Endothelial cell of umbilical vein (primary cell): ENCODE measurements around the gene EHF. TPM values are rescaled to one million over a fixed set of nuclear protein-coding genes. Genes with fewer than 3 reads are reported as not detected.

Source experiments
- BruUV-seq: library from RNA; stranded (reverse); fragments of 400-500 nt; replicated peaks from 2 replicates; lab custom pipeline; 2021; lab: Mats Ljungman, UMichigan
- CTCF ChIA-PET: fragments of 300-600, 350-600 bp; sonication (Branson Sonifier 250); formaldehyde crosslinking; loops from one replicate; lab custom pipeline; 2021; ENCODE audit warnings: antibody characterized with exemption, inconsistent platforms; lab: Charles Lee
- POLR2A ChIA-PET: fragments of 300-600, 350-600 bp; sonication (Branson Sonifier 250); formaldehyde crosslinking; loops from one replicate; lab custom pipeline; 2021; ENCODE audit warnings: antibody characterized with exemption, inconsistent platforms; lab: Charles Lee
- DNase-seq: peaks from one replicate; pipeline ENCODE4 v3.0.0-alpha.2; 2011; ENCODE audit warnings: low read depth, low spot score
- FAIRE-seq: peaks from 2 replicates; lab custom pipeline; 2011; peaks lifted over from hg19 to GRCh38; lab: Jason Lieb, UNC
- H2AFZ ChIP-seq: 2 replicates; pipeline ENCODE4 v1.6.0; 2012; ENCODE audit warnings: low read depth, low read length, control low read depth, inconsistent platforms
- H3K27ac ChIP-seq: 2 replicates; pipeline ENCODE4 v1.5.1; 2011; ENCODE audit warnings: low read depth, mild to moderate bottlenecking, control low read depth, low read length, moderate library complexity; ENCODE audit not compliant: insufficient read depth
- H3K27me3 ChIP-seq, 2 experiments: 2 replicates each; pipeline versions ENCODE4 v1.6.0 to v1.6.1; 2011; ENCODE audit warnings: low read length in 2 of 2, mixed read lengths in 1 of 2; ENCODE audit not compliant: control insufficient read depth in 2 of 2, insufficient read depth in 2 of 2
- H3K36me3 ChIP-seq, 2 experiments: 2 replicates in 1 of 2; 3 replicates in 1 of 2; pipeline ENCODE4 v1.5.1; 2011; ENCODE audit warnings: low read length in 2 of 2, mild to moderate bottlenecking in 1 of 2, moderate library complexity in 1 of 2; ENCODE audit not compliant: control insufficient read depth in 2 of 2, insufficient read depth in 2 of 2; ENCODE audit errors: extremely low read depth in 1 of 2
- H3K4me1 ChIP-seq: 3 replicates; pipeline ENCODE4 v1.5.1; 2011; ENCODE audit warnings: mild to moderate bottlenecking, low read length; ENCODE audit not compliant: control insufficient read depth, insufficient read depth; ENCODE audit errors: extremely low read depth
- H3K4me2 ChIP-seq: 2 replicates; pipeline ENCODE4 v1.6.1; 2011; ENCODE audit warnings: low read length, control low read depth, mixed read lengths; ENCODE audit not compliant: insufficient read depth
- H3K4me3 ChIP-seq, 3 experiments: fragments of 200-600 bp in 1 of 3; sonication (generic), shearing (Covaris generic) in 1 of 3; replicated peaks in 1 of 3; 2 replicates each; pipeline ENCODE4 v1.5.1; 2011 to 2016; ENCODE audit warnings: control low read depth in 3 of 3, low read length in 3 of 3, mild to moderate bottlenecking in 2 of 3, inconsistent platforms in 1 of 3, low read depth in 1 of 3, moderate library complexity in 1 of 3; ENCODE audit not compliant: insufficient read depth in 1 of 3
- H3K79me2 ChIP-seq: 2 replicates; pipeline ENCODE4 v1.6.0; 2012; ENCODE audit warnings: low read length, inconsistent platforms; ENCODE audit not compliant: control insufficient read depth, insufficient read depth
- H3K9ac ChIP-seq: replicated peaks from 2 replicates; pipeline ENCODE3; 2011; ENCODE audit warnings: low read length, control low read depth; ENCODE audit not compliant: insufficient read depth; ENCODE audit errors: extremely low read depth
- H3K9me1 ChIP-seq: replicated peaks from 3 replicates; pipeline ENCODE4 v1.6.0; 2011; ENCODE audit warnings: mild to moderate bottlenecking, low read length; ENCODE audit not compliant: control insufficient read depth, insufficient read depth; ENCODE audit errors: extremely low read depth
- H3K9me3 ChIP-seq: replicated peaks from 2 replicates; pipeline ENCODE4 v1.5.1; 2012; ENCODE audit warnings: low read length, inconsistent platforms; ENCODE audit not compliant: control insufficient read depth, insufficient read depth
- H4K20me1 ChIP-seq: replicated peaks from 2 replicates; pipeline ENCODE3; 2011; ENCODE audit warnings: mild to moderate bottlenecking, low read length; ENCODE audit not compliant: control insufficient read depth, insufficient read depth; ENCODE audit errors: extremely low read depth
- EZH2 ChIP-seq: IDR thresholded peaks from 2 replicates; pipeline ENCODE4 v1.6.1; 2012; ENCODE audit warnings: borderline replicate concordance, low read depth, mild to moderate bottlenecking, moderate library complexity, low read length, inconsistent platforms; ENCODE audit not compliant: severe bottlenecking
- FOS ChIP-seq: IDR thresholded peaks from 2 replicates; pipeline ENCODE4 v1.6.1; 2011; ENCODE audit warnings: mild to moderate bottlenecking, low read length, moderate library complexity, borderline replicate concordance; ENCODE audit not compliant: insufficient read depth
- GATA2 ChIP-seq: IDR thresholded peaks from 2 replicates; pipeline ENCODE4 v1.7.0; 2011; ENCODE audit warnings: low read depth, mild to moderate bottlenecking, moderate library complexity, mixed read lengths, low read length; ENCODE audit not compliant: insufficient read length, insufficient read depth
- JUN ChIP-seq: IDR thresholded peaks from 2 replicates; pipeline ENCODE4 v1.6.1; 2011; ENCODE audit warnings: borderline replicate concordance, low read depth; ENCODE audit not compliant: insufficient read length, insufficient read depth
- MAX ChIP-seq: IDR thresholded peaks from 2 replicates; pipeline ENCODE4 v1.6.1; 2011; ENCODE audit not compliant: insufficient read depth, insufficient read length
- MYC ChIP-seq: IDR thresholded peaks from one replicate; pipeline ENCODE4 v1.6.1; 2011; ENCODE audit warnings: mild to moderate bottlenecking, low read depth, low read length
- POLR2A ChIP-seq: IDR thresholded peaks from 2 replicates; pipeline ENCODE4 v1.6.1; 2012; ENCODE audit warnings: low read depth, mild to moderate bottlenecking, control low read depth, low read length
- POLR2AphosphoS5 ChIP-seq: IDR thresholded peaks from 2 replicates; pipeline ENCODE4 v1.6.1; 2012; ENCODE audit warnings: low read depth, mild to moderate bottlenecking, control low read depth, low read length, moderate library complexity; ENCODE audit not compliant: insufficient read depth
- dilution Hi-C: fragments of 300-500 bp; cut with MboI; formaldehyde crosslinking; loops from one replicate; pipeline ENCODE4 v1.15.0; 2019; ENCODE audit warnings: low sequenced_read_pairs; ENCODE audit not compliant: extremely low pct_ligation_motif_present
- intact Hi-C: fragments of 100-400 bp; cut with micrococcal nuclease; formaldehyde crosslinking; loops from one replicate; pipeline ENCODE4 v1.10.0; 2022
- polyA plus RNA-seq, 4 experiments: library from polyadenylated mRNA; depleted of rRNA in 3 of 4; stranded (reverse) in 3 of 4; unstranded in 1 of 4; fragments of >200 nt; gene quantifications; 2 replicates each; pipeline versions ENCODE4 v1.2.1 to v1.2.3, GENCODE V29; 2011 to 2012; ENCODE audit warnings: missing spikeins in 1 of 4
- total RNA-seq: library from RNA; stranded (reverse); gene quantifications from 2 replicates; pipeline ENCODE4 v1.2.3, GENCODE V29; 2021
- TF ChIP-seq, protein P1 (sequence below), 2 donors: IDR thresholded peaks; 1 replicate in 1 of 2; 2 replicates in 1 of 2; pipeline ENCODE4 v1.5.1; 2011; ENCODE audit warnings: low read length in 2 of 2, mild to moderate bottlenecking in 2 of 2, moderate library complexity in 2 of 2, control low read depth in 1 of 2, inconsistent platforms in 1 of 2, low read depth in 1 of 2; ENCODE audit not compliant: insufficient read depth in 1 of 2; ENCODE audit errors: extremely low read depth in 1 of 2

The EHF gene
- total and polyA plus RNA-seq, 2 donors (not counting 3 experiments of a cell fraction or from before 2014, with no cell fraction given), result not detected

DNA sequence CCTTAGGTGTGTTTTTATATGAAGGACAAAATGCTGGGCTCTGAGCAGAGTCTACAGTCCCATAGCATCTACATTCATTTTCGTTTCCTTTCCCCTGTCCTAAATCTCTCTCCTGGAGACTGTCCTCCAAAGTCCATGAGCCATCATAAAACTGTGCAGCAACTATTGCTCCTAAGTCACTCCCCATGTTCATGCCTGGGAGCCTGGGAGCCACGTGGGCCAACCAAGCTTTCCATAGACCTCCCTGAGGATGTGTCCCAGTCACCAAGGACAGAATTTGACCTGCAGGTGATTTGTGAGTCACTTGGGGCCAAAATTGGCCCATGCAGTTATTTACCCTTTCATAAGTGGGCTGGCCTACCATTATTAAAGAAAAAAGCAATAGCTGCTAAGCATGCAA, 28.7 kb downstream of the EHF start:
- CTCF ChIA-PET, result no interaction called here
- BruUV-seq, result no TSS peak
- intact Hi-C loops (no loop called here), dilution Hi-C loops (no loop called here)
- no peaks in the 10 kb centered on the region for H3K79me2 ChIP-seq
- no peaks in the 10 kb centered on the region for H3K27me3 ChIP-seq
- no peaks in the 10 kb centered on the region for H4K20me1 ChIP-seq
- H3K4me3 ChIP-seq, result no peak overlapping the region
- H3K9ac ChIP-seq, result no peak overlapping the region
- H3K9me3 ChIP-seq, result no peaks in the 10 kb centered on the region
- no peak overlapping the region for H3K27ac ChIP-seq
- POLR2A ChIA-PET, result no interaction called here
- H3K4me2 ChIP-seq, result no peak overlapping the region
- no peak overlapping the region for H2AFZ ChIP-seq
- H3K9me1 ChIP-seq, result no peaks in the 10 kb centered on the region
- H3K36me3 ChIP-seq, result no peaks in the 10 kb centered on the region
- TF ChIP-seq GATA2, result no peak
- TF ChIP-seq JUN, result no peak
- TF ChIP-seq EZH2, result no peak
- TF ChIP-seq POLR2AphosphoS5, result no peak
- no peak for TF ChIP-seq MYC
- TF ChIP-seq POLR2A, result no peak
- no peak for FAIRE-seq
- no peak for DNase-seq
- no peaks in the 10 kb centered on the region for H3K4me1 ChIP-seq

DNA sequence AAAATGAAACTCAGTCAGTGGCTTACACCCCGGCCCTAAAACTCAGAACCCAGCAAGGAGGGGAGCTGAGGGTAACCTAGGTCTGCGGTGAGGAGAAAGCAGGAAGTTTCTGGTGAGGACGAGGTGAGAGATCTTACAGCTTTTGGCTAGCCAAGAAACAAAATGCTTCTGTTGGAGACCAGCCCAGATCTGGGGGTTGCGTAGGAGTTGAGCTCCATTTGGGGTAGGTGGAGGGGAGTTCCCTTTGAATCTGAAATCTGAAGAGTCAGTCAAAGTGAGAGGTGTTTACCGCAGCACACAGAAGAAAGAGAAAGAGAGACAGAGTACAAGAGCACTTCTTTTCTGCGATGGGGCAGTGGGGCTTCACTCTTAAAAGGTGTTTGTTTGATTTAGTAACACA, 29.6 kb downstream of the EHF start:
- dilution Hi-C loops, result no loop called here
- H3K27me3 ChIP-seq, result no peaks in the 10 kb centered on the region
- H3K9me1 ChIP-seq, result no peaks in the 10 kb centered on the region
- no peak overlapping the region for H3K4me3 ChIP-seq
- DNase-seq, result no peak
- TF ChIP-seq, protein P1, sequence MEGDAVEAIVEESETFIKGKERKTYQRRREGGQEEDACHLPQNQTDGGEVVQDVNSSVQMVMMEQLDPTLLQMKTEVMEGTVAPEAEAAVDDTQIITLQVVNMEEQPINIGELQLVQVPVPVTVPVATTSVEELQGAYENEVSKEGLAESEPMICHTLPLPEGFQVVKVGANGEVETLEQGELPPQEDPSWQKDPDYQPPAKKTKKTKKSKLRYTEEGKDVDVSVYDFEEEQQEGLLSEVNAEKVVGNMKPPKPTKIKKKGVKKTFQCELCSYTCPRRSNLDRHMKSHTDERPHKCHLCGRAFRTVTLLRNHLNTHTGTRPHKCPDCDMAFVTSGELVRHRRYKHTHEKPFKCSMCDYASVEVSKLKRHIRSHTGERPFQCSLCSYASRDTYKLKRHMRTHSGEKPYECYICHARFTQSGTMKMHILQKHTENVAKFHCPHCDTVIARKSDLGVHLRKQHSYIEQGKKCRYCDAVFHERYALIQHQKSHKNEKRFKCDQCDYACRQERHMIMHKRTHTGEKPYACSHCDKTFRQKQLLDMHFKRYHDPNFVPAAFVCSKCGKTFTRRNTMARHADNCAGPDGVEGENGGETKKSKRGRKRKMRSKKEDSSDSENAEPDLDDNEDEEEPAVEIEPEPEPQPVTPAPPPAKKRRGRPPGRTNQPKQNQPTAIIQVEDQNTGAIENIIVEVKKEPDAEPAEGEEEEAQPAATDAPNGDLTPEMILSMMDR (IDR thresholded peaks at IDR 0.05; ENCODE audit: extremely low read depth in 1 of 2, insufficient read depth in 1 of 2, low read depth in 1 of 2, low read length in 2 of 2), result no peak
- TF ChIP-seq POLR2A, result no peak
- TF ChIP-seq GATA2, result no peak
- TF ChIP-seq MAX, result no peak
- TF ChIP-seq FOS, result no peak
- TF ChIP-seq MYC, result no peak
- TF ChIP-seq JUN, result no peak
- no peak for TF ChIP-seq EZH2
- TF ChIP-seq POLR2AphosphoS5, result no peak
- intact Hi-C loops, result no loop called here
- H3K4me1 ChIP-seq, result no peaks in the 10 kb centered on the region
- no peaks in the 10 kb centered on the region for H3K9me3 ChIP-seq
- ChIA-PET CTCF (no interaction called here), POLR2A (no interaction called here)
- no peak overlapping the region for H3K27ac ChIP-seq
- no peak overlapping the region for H2AFZ ChIP-seq
- no peaks in the 10 kb centered on the region for H3K36me3 ChIP-seq
- no peak overlapping the region for H3K9ac ChIP-seq
- no TSS peak for BruUV-seq
- H3K79me2 ChIP-seq, result no peaks in the 10 kb centered on the region
- no peaks in the 10 kb centered on the region for H4K20me1 ChIP-seq
- no peak overlapping the region for H3K4me2 ChIP-seq
- FAIRE-seq, result no peak
